ENCODE measurements around the gene C1QTNF12.

- TF ChIP-seq POLR2A (IDR thresholded peaks at IDR 0.05), result no peak
- TF ChIP-seq, protein P1, sequence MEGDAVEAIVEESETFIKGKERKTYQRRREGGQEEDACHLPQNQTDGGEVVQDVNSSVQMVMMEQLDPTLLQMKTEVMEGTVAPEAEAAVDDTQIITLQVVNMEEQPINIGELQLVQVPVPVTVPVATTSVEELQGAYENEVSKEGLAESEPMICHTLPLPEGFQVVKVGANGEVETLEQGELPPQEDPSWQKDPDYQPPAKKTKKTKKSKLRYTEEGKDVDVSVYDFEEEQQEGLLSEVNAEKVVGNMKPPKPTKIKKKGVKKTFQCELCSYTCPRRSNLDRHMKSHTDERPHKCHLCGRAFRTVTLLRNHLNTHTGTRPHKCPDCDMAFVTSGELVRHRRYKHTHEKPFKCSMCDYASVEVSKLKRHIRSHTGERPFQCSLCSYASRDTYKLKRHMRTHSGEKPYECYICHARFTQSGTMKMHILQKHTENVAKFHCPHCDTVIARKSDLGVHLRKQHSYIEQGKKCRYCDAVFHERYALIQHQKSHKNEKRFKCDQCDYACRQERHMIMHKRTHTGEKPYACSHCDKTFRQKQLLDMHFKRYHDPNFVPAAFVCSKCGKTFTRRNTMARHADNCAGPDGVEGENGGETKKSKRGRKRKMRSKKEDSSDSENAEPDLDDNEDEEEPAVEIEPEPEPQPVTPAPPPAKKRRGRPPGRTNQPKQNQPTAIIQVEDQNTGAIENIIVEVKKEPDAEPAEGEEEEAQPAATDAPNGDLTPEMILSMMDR (IDR thresholded peaks at IDR 0.05), result peak in 1 of 3 donors; percentile 7
These were observed 14.9 kb downstream of the C1QTNF12 start, which contains the start of gene SDF4 for GRCh38 chr1:1231400-1232207.

Measured in breast epithelium (tissue), 3 donors.